Keratinocyte (primary cell): ENCODE data around the gene ATAD1.

Experiments
- EZH2 ChIP-seq: IDR thresholded peaks from one replicate; pipeline ENCODE4 v1.6.1; 2012; ENCODE audit warnings: inconsistent platforms, mild to moderate bottlenecking, low read length, moderate library complexity
- TF ChIP-seq, protein P1 (sequence below), 3 experiments: IDR thresholded peaks in 1 of 3; conservative IDR thresholded peaks in 1 of 3; optimal IDR thresholded peaks in 1 of 3; 2 replicates in 2 of 3; 3 replicates in 1 of 3; pipeline versions ENCODE3 to v1.5.1; 2011; ENCODE audit warnings: low read length in 3 of 3, mild to moderate bottlenecking in 3 of 3, moderate library complexity in 2 of 3, control low read depth in 1 of 3, inconsistent platforms in 1 of 3; ENCODE audit not compliant: insufficient read depth in 2 of 3; ENCODE audit errors: extremely low read depth in 1 of 3

DNA sequence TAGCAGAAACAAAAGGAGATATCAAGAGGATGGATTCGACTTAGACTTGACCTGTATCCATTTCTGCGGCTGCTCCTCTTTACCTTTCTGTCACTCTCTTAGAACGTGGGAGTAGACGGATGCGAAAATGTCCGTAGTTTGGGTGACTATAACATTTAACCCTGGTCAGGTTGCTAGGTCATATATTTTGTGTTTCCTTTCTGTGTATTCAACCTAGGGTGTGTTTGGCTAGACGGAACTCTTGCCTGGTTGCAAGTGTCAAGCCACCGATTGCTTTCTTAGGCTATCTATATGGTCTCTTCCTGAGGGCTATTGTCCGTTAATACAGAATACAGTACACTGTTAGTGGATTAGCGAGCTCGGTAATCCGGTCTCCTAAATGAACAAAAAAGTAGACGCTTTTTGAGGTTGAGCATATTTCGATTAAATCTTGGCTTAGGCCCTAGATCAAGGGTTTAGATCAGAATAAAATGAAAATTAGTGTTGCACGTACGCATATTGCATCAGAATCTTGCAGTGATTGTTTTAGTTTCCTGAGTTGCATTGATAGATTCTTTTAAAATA, 46.6 kb upstream of the ATAD1 start:
- TF ChIP-seq, protein P1, sequence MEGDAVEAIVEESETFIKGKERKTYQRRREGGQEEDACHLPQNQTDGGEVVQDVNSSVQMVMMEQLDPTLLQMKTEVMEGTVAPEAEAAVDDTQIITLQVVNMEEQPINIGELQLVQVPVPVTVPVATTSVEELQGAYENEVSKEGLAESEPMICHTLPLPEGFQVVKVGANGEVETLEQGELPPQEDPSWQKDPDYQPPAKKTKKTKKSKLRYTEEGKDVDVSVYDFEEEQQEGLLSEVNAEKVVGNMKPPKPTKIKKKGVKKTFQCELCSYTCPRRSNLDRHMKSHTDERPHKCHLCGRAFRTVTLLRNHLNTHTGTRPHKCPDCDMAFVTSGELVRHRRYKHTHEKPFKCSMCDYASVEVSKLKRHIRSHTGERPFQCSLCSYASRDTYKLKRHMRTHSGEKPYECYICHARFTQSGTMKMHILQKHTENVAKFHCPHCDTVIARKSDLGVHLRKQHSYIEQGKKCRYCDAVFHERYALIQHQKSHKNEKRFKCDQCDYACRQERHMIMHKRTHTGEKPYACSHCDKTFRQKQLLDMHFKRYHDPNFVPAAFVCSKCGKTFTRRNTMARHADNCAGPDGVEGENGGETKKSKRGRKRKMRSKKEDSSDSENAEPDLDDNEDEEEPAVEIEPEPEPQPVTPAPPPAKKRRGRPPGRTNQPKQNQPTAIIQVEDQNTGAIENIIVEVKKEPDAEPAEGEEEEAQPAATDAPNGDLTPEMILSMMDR (optimal IDR thresholded peaks at IDR 0.05 in 1 of 3, IDR thresholded peaks at IDR 0.05 in 1 of 3, conservative IDR thresholded peaks at IDR 0.05 in 1 of 3; ENCODE audit: extremely low read depth in 1 of 3, insufficient read depth in 2 of 3, low read length in 3 of 3): no peak
- no peak for TF ChIP-seq EZH2
